K562 (cell line): ENCODE data around the gene QRFPR.

Experiments
- CBX3 ChIP-seq, 2 experiments: IDR thresholded peaks; 1 replicate in 1 of 2; 2 replicates in 1 of 2; pipeline ENCODE4 v1.6.1; 2012; ENCODE audit warnings: inconsistent platforms in 2 of 2, low read length in 2 of 2, borderline replicate concordance in 1 of 2, control low read depth in 1 of 2
- ELF1 ChIP-seq: fragments of 200-800 bp; sonication (Bioruptor generic); IDR thresholded peaks from 2 replicates; pipeline ENCODE4 v1.6.1; 2016; ENCODE audit warnings: missing genetic modification characterization, missing compliant biosample characterization
- NFIC ChIP-seq: fragments of 450-650 bp; IDR thresholded peaks from 2 replicates; pipeline ENCODE4 v1.6.1; 2017; ENCODE audit warnings: mild to moderate bottlenecking, inconsistent platforms
- POLR2A ChIP-seq: fragments of 450-650 bp; conservative IDR thresholded peaks from 2 replicates; pipeline ENCODE4 v1.6.1; 2016
- TGIF2 ChIP-seq: sonication (generic); formaldehyde crosslinking; IDR thresholded peaks from 2 replicates; pipeline ENCODE4 v1.8.1; 2022; ENCODE audit warnings: mild to moderate bottlenecking, missing genetic modification reagents, moderate library complexity
- TF ChIP-seq, protein P1 (sequence below): sonication (generic); formaldehyde crosslinking; IDR thresholded peaks from 2 replicates; pipeline ENCODE4 v1.8.1; 2023; ENCODE audit warnings: mild to moderate bottlenecking, missing genetic modification reagents, moderate library complexity
- TF ChIP-seq, protein P2 (sequence below), 3 experiments: IDR thresholded peaks in 2 of 3; conservative IDR thresholded peaks in 1 of 3; 2 replicates each; pipeline ENCODE4 v1.5.1; 2011 to 2012; ENCODE audit warnings: low read length in 3 of 3, mild to moderate bottlenecking in 3 of 3, control low read depth in 2 of 3, improper control_type of control experiment in 1 of 3, inconsistent platforms in 1 of 3, low read depth in 1 of 3, mixed read lengths in 1 of 3, moderate library complexity in 1 of 3; ENCODE audit not compliant: insufficient read depth in 2 of 3
- TF ChIP-seq, protein P3 (sequence below), 2 experiments: fragments of 450-650 bp in 1 of 2; sonication (generic) in 1 of 2; formaldehyde crosslinking in 1 of 2; IDR thresholded peaks in 1 of 2; conservative IDR thresholded peaks in 1 of 2; 2 replicates each; pipeline versions ENCODE4 v1.6.1 to v1.8.1; 2016 to 2023; ENCODE audit warnings: mild to moderate bottlenecking in 2 of 2, moderate library complexity in 2 of 2, inconsistent platforms in 1 of 2, missing genetic modification reagents in 1 of 2
- TF ChIP-seq, protein P4 (sequence below): sonication (generic); formaldehyde crosslinking; IDR thresholded peaks from 2 replicates; pipeline ENCODE4 v1.9.0; 2022; ENCODE audit warnings: mild to moderate bottlenecking, missing genetic modification reagents
- TF ChIP-seq, protein P5 (sequence below), 3 experiments: fragments of 200-800 bp in 1 of 3; sonication (Bioruptor generic) in 1 of 3; sonication (generic) in 1 of 3; formaldehyde crosslinking in 1 of 3; IDR thresholded peaks; 2 replicates each; pipeline versions ENCODE4 v1.6.1 to v1.8.0; 2016 to 2022; ENCODE audit warnings: mild to moderate bottlenecking in 2 of 3, missing compliant biosample characterization in 2 of 3, missing genetic modification characterization in 2 of 3, missing genetic modification reagents in 1 of 3

DNA sequence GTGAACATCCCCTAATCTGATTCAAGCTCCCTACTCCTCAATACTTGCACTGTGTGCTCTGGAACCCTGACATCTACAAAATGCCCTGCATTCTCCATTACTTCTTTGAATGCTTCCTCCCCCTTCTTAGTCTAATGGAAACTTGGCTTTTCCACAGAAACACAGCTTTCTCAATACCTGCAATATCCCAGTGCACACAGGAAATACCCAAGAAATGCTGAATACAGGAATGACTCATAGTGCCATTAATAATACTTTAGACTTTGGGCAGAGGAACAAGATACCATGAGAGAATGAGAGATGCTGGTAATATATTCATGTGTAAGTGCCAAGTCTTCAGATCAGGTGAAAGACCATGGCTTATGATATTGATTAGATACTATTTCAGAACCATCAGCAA is 5.6 kb downstream of the QRFPR start:
- TF ChIP-seq, protein P1, sequence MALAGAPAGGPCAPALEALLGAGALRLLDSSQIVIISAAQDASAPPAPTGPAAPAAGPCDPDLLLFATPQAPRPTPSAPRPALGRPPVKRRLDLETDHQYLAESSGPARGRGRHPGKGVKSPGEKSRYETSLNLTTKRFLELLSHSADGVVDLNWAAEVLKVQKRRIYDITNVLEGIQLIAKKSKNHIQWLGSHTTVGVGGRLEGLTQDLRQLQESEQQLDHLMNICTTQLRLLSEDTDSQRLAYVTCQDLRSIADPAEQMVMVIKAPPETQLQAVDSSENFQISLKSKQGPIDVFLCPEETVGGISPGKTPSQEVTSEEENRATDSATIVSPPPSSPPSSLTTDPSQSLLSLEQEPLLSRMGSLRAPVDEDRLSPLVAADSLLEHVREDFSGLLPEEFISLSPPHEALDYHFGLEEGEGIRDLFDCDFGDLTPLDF (CRISPR knock-in tag): no peak
- TF ChIP-seq, protein P2, sequence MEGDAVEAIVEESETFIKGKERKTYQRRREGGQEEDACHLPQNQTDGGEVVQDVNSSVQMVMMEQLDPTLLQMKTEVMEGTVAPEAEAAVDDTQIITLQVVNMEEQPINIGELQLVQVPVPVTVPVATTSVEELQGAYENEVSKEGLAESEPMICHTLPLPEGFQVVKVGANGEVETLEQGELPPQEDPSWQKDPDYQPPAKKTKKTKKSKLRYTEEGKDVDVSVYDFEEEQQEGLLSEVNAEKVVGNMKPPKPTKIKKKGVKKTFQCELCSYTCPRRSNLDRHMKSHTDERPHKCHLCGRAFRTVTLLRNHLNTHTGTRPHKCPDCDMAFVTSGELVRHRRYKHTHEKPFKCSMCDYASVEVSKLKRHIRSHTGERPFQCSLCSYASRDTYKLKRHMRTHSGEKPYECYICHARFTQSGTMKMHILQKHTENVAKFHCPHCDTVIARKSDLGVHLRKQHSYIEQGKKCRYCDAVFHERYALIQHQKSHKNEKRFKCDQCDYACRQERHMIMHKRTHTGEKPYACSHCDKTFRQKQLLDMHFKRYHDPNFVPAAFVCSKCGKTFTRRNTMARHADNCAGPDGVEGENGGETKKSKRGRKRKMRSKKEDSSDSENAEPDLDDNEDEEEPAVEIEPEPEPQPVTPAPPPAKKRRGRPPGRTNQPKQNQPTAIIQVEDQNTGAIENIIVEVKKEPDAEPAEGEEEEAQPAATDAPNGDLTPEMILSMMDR (IDR thresholded peaks at IDR 0.05 in 2 of 3, conservative IDR thresholded peaks at IDR 0.05 in 1 of 3; ENCODE audit: insufficient read depth in 2 of 3, low read depth in 1 of 3, low read length in 3 of 3): no peak
- TF ChIP-seq, protein P3, sequence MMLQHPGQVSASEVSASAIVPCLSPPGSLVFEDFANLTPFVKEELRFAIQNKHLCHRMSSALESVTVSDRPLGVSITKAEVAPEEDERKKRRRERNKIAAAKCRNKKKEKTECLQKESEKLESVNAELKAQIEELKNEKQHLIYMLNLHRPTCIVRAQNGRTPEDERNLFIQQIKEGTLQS (IDR thresholded peaks at IDR 0.05): no peak
- TF ChIP-seq, protein P3 (CRISPR knock-in tag; conservative IDR thresholded peaks at IDR 0.05): no peak
- TF ChIP-seq TGIF2 (CRISPR knock-in tag): no peak
- TF ChIP-seq NFIC: no peak
- no peak for TF ChIP-seq POLR2A
- no peak for TF ChIP-seq ELF1 (tag)
- TF ChIP-seq, protein P4, sequence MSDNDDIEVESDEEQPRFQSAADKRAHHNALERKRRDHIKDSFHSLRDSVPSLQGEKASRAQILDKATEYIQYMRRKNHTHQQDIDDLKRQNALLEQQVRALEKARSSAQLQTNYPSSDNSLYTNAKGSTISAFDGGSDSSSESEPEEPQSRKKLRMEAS (CRISPR knock-in tag): no peak
- no peak for TF ChIP-seq CBX3 (IDR thresholded peaks at IDR 0.05; ENCODE audit: borderline replicate concordance in 1 of 2, low read length in 2 of 2)
- TF ChIP-seq, protein P5, sequence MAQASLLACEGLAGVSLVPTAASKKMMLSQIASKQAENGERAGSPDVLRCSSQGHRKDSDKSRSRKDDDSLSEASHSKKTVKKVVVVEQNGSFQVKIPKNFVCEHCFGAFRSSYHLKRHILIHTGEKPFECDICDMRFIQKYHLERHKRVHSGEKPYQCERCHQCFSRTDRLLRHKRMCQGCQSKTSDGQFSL (CRISPR knock-in tag; IDR thresholded peaks at IDR 0.05): no peak
- TF ChIP-seq, protein P5 (tag; IDR thresholded peaks at IDR 0.05): no peak
